ENCODE data around the gene ZNF813.
"Not testable (repeated sequence)": the region's sequence is repeated elsewhere in the genome, so short reads cannot be mapped to it uniquely, and the experiment has no call there.

Gene ZNF813

GRCh38 chr19:53467485-53468262 lies at the start of gene ZNF813:
Gene ZNF813, plus strand, starts transcription at chr19:53467733. Its CDS starts 16,090 bp downstream, at chr19:53483823.
- DNase-seq (ENCODE audit: low spot score), result peak; percentile 97

GRCh38 chr19:53420520-53421315 lies 46.8 kb upstream of the ZNF813 start:
- DNase-seq (ENCODE audit: low spot score), result not testable (repeated sequence)

- no peak for DNase-seq (ENCODE audit: low spot score)
Observed at GRCh38 chr19:53422551-53422950, 45.0 kb upstream of the ZNF813 start.

DNA sequence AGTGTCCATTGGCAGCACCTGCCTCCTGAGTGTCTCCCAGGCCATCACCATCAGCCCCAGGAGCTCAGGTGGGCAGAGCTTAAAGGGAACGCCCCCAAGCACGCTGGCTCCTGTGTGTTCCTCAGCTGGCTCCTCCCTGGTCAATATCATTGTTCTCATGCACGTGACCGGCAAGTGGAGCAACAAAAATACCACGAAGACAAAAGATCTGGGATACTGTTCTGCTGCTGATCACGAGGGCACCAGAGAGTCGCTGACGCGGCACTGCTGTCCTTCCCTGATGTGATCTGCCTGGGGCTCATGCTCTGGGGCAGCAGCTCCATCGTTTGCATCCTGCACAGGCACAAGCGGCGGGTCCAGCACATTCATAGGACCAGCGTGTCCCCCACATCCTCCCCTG lies 44.5 kb upstream of the ZNF813 start:
- DNase-seq (ENCODE audit: low spot score), result not testable (repeated sequence)

GRCh38 chr19:53423680-53424079 lies 43.9 kb upstream of the ZNF813 start:
- not testable (repeated sequence) for DNase-seq (ENCODE audit: low spot score)

GRCh38 chr19:53424968-53425597 lies 42.5 kb upstream of the ZNF813 start:
- DNase-seq (ENCODE audit: low spot score), result peak; percentile 76

- peak; percentile 97 for DNase-seq (ENCODE audit: low spot score)
Observed at GRCh38 chr19:53431399-53432087, 36.0 kb upstream of the ZNF813 start, which contains the start of gene ZNF761. Gene ZNF761, plus strand, starts transcription at chr19:53431984. Its CDS starts 15,285 bp downstream, at chr19:53447269.

DNA sequence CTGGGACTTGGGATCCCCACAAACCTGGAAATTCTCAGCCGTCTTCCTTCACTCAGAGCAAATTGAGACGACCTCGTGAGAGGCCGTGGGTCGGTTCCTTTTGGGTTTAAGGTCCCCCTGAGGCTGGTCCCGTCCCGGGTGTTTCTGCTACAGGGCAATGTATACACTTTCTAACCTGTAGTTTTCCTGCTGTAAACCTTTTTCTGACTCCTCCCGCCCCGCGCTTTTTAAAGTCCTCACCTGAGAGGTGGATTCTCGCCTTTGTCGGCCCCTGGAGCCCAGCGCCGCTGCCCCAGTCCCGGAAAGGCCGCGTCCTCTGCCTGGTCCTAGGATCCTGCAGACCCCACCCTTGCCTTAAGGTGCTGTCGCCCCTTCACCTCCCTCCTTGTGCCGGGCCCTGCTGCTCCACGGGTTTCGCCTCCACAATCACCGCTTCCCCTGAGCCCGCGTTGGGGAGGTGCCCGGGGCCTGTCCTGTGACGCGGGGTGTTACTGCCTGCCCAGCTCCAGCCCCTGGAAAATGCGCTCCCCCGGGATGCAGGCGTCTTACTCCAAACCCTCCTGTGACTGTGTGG lies 35.4 kb upstream of the ZNF813 start:
- peak; percentile 22 for DNase-seq (ENCODE audit: low spot score)

DNA sequence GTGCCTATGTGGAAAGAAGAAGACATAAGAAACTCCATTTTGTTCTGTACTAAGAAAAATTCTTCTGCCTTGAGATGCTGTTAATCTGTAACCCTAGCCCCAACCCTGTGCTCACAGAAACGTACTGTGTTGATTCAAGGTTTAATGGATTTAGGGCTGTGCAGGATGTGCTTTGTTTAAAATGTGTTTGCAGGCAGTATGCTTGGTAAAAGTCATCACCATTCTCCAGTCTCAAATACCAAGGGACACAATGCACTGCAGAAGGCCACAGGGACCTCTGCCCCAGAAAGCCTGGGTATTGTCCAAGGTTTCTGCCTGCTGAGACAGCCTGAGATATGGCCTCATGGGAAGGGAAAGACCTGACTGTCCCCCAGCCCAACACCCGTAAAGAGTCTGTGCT lies 23.7 kb upstream of the ZNF813 start:
- not testable (repeated sequence) for DNase-seq (ENCODE audit: low spot score)

DNA sequence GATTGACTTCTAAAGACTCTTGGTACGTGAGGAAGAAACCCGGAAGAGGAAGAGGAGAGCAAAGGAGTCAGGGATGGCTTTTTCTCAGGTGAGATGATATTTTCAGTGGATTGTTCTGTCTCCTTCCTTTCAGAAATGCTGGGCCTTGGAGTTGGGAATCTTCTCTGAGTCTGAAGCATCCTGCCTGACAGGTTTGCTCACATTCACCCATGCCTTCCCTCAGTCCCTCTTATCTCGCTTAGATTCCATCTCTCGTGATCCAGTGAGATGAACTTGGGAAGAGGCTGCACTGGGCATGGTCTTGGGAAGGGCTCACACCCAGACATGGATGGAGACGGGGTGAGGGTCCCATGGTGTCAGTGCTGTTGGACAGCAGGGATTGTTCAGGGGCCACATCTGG lies 20.3 kb upstream of the ZNF813 start:
- DNase-seq (ENCODE audit: low spot score), result not testable (repeated sequence)

GRCh38 chr19:53455828-53456227 lies 11.7 kb upstream of the ZNF813 start:
- no peak for DNase-seq (ENCODE audit: low spot score)

DNA sequence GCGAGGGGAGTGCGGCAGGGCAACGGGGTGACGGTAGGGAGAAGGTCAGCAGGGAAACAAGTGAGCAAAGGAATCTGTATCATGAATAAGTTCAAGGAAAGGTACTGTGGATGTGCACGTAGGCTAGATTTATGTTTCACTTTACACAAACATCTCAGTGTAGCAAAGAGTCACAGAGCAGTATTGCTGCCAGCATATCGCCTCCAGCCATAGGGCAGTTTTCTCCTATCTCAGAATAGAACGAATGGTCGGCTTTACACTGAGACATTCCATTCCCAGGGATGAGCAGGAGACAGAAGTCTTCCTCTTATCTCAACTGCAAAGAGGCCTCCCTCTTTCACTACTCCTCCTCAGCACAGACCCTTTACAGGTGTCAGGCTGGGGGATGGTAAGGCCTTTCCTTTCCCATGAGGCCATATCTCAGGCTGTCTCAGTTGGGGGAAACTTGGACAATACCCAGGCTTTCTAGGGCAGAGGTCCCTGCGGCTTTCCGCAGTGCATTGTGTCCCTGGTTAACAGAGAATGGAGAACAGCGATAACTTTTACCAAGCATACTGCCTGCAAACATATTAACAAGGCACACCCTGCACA lies 7.3 kb upstream of the ZNF813 start:
- not testable (repeated sequence) for DNase-seq (ENCODE audit: low spot score)

DNA sequence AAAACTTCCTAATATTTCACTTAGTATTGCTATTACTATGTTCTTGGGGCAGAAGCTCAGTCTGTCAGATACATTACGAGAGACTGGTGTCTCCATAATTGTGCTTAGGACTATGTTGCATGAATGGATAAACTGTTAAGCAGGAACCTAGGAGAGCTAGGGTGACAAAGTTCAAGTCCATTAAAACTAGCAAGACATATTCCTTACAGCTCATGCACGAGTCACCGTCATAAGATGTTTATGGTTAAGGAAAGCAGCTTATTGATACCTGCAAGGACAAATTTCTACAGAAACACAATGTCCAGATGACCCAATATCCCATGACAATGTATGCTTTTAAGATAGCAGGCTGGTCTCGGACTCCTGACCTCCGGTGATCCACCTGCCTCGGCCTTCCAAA lies 5.7 kb upstream of the ZNF813 start:
- DNase-seq (ENCODE audit: low spot score), result no peak

GRCh38 chr19:53462861-53463260 lies 4.7 kb upstream of the ZNF813 start:
- no peak for DNase-seq (ENCODE audit: low spot score)

DNA sequence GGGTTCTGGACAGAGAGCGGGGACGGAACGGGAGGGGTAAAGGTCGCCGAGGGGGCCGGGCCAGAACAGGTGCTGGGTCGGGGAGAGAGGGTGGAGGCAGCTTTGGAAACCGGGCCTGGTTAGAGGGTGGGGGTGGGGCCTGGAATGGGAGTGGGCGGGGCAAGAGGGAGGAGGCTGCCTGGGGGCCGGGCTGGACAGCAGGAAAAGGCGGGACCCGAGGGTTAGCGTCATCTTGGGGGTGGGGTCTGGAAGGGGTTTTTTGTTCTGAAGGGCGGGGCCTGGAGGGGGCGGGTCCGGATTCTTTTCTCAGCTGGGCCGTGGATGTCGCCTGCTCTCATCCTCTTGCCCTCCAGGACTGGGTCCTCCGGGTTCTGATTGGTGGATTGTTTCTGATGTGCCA lies 4.3 kb upstream of the ZNF813 start:
- peak; percentile 33 for DNase-seq (ENCODE audit: low spot score)

GRCh38 chr19:53466726-53467484 lies 628 bp upstream of the ZNF813 start:
- peak; percentile 31 for DNase-seq (ENCODE audit: low spot score)

- DNase-seq (ENCODE audit: low spot score), result not testable (repeated sequence)
Observed at GRCh38 chr19:53468628-53469027, 1.1 kb downstream of the ZNF813 start.

DNA sequence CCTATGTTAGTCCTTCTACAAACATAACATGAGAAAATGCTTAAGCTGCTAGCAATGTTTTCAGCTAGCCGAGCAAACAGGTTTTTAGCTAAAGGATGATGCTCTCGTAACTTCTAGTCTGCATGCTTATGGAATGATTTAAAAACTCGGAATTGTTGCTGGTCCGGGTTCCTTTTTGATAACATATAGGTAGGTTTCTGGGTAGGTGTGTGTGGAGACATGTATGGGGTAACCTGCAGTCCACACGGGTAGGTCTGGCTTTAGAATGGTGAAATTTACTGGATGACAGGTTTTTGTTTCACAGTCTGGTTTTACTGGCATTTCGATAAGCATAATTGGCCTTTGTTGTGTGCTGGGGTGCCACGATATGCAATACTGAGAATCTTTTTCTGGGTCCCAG lies 4.4 kb downstream of the ZNF813 start:
- no peak for DNase-seq (ENCODE audit: low spot score)

GRCh38 chr19:53474832-53475231 lies 7.3 kb downstream of the ZNF813 start:
- not testable (repeated sequence) for DNase-seq (ENCODE audit: low spot score)

DNA sequence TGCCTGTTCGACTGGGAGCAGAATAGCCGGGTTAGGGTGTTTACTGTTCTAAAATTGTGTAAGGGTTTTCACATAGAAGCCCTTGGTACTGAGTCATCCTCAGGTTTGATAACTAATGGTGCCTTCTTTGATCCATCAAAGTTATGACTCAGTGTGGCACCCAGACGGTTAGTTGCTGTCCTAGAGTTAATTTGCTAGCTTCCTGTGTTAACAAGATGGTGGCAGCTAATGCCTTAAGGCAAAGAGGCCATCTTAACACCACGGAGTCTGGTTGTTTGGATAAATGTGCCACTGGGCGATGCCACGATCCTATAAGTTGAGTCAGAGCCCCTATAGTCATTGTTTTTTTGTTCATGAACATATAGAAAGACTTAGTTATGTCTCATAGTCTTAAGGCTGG lies 7.9 kb downstream of the ZNF813 start:
- not testable (repeated sequence) for DNase-seq (ENCODE audit: low spot score)

All from AG20443 (cell line).